ENCODE measurements around the gene COQ5. TPM values are rescaled to one million over a fixed set of nuclear protein-coding genes. Genes with fewer than 3 reads are reported as not detected.

COQ5 gene
- total RNA-seq, 3 donors from 2014 or later (not counting 1 experiment from before 2014, with no cell fraction given) = 11.4 to 17.1 (median 14.6) TPM

DNA sequence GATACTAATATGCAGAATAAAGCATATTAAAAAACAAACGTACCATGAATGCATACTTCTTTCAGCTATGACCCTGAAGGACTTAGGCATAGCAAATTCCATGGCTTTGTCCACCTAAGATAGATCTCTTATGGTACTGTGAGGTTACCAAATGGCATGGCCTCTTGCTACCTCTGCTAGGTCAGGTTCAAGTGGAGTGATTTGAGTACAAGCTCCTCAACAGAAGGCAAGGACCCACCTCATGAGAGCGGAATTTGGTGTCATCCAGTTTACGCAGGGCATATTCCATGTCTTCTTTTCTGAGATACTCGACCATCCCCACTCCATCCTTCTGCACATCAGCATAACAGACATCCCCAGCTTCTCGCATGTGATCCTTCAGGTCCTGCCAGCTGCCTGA lies 65.2 kb downstream of the COQ5 start:
- ATAC-seq (no peak), DNase-seq (no peak)
- H3K4me3 Mint-ChIP-seq = no peak overlapping the region
- 93% methylated on average over 5 of the region's 5 CpGs for WGBS (ENCODE audit: insufficient coverage)
- H3K9me3 ChIP-seq (ENCODE audit: control insufficient read depth, insufficient read depth, low read length) = no peaks in the 10 kb centered on the region
- H3K36me3 Mint-ChIP-seq = peaks cover 14% of the 10 kb centered on the region
- H3K36me3 ChIP-seq (ENCODE audit: control insufficient read depth, insufficient read depth, low read length) = peaks cover 73% of the 10 kb centered on the region
- H3K27me3 Mint-ChIP-seq (ENCODE audit: low read depth in 2 of 2) = no peaks in the 10 kb centered on the region
- TF ChIP-seq, protein P1, sequence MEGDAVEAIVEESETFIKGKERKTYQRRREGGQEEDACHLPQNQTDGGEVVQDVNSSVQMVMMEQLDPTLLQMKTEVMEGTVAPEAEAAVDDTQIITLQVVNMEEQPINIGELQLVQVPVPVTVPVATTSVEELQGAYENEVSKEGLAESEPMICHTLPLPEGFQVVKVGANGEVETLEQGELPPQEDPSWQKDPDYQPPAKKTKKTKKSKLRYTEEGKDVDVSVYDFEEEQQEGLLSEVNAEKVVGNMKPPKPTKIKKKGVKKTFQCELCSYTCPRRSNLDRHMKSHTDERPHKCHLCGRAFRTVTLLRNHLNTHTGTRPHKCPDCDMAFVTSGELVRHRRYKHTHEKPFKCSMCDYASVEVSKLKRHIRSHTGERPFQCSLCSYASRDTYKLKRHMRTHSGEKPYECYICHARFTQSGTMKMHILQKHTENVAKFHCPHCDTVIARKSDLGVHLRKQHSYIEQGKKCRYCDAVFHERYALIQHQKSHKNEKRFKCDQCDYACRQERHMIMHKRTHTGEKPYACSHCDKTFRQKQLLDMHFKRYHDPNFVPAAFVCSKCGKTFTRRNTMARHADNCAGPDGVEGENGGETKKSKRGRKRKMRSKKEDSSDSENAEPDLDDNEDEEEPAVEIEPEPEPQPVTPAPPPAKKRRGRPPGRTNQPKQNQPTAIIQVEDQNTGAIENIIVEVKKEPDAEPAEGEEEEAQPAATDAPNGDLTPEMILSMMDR (IDR thresholded peaks at IDR 0.05) = no peak
- H3K9me3 Mint-ChIP-seq = no peaks in the 10 kb centered on the region
- H3K27me3 ChIP-seq (ENCODE audit: control insufficient read depth, insufficient read depth, low read length) = no peaks in the 10 kb centered on the region
- no peak overlapping the region for H3K4me3 ChIP-seq (ENCODE audit: low read length)
- H3K27ac ChIP-seq (ENCODE audit: low read length) = no peak overlapping the region
- intact Hi-C loops (cut with micrococcal nuclease) = no loop called here
- peak overlapping the region in 1 of 2 donors; percentile 91 for H3K27ac Mint-ChIP-seq
- peaks cover 23% of the 10 kb centered on the region for H3K4me1 ChIP-seq (ENCODE audit: control insufficient read depth, insufficient read depth, low read length)
- H3K4me1 Mint-ChIP-seq = peaks cover 33 to 48% of the 10 kb centered on the region in 2 donors

DNA sequence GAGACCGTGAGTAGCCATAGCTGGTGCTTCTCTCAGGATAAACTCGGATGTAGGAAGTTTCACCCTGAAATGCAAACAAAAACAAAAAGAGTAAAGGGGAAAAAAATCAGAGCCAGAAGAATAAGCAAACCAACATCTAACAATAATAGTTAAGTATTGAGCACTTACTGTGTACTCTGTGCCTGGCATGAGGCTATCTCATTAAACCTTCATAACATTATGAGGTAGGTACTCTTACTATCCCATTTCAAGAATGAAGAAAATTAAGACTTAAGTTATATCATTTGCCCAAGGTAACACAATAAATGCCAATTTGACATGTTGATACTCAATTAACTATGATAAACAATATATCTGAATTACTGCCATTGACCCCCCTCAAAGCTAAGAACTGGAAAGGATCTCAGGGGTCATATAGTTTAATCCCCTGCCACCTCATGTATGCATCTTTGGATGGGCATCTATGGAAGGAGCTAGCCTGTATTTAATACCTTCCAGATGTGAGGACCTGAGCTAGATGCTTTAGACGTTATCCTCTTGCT lies 66.8 kb downstream of the COQ5 start:
- peaks cover 19 to 33% of the 10 kb centered on the region in 2 donors for H3K4me1 Mint-ChIP-seq
- peaks cover 10% of the 10 kb centered on the region for H3K4me1 ChIP-seq (ENCODE audit: control insufficient read depth, insufficient read depth, low read length)
- TF ChIP-seq, protein P1 (IDR thresholded peaks at IDR 0.05) = no peak
- no peak overlapping the region for H3K4me3 ChIP-seq (ENCODE audit: low read length)
- H3K36me3 Mint-ChIP-seq = peaks cover 14% of the 10 kb centered on the region
- peak overlapping the region in 1 of 2 donors; percentile 23 for H3K27ac Mint-ChIP-seq
- H3K36me3 ChIP-seq (ENCODE audit: control insufficient read depth, insufficient read depth, low read length) = peaks cover 77% of the 10 kb centered on the region
- no peak overlapping the region for H3K27ac ChIP-seq (ENCODE audit: low read length)
- no peaks in the 10 kb centered on the region for H3K27me3 Mint-ChIP-seq (ENCODE audit: low read depth in 2 of 2)
- H3K27me3 ChIP-seq (ENCODE audit: control insufficient read depth, insufficient read depth, low read length) = no peaks in the 10 kb centered on the region
- intact Hi-C loops (cut with micrococcal nuclease) = no loop called here
- H3K9me3 ChIP-seq (ENCODE audit: control insufficient read depth, insufficient read depth, low read length) = no peaks in the 10 kb centered on the region
- ATAC-seq = no peak
- H3K9me3 Mint-ChIP-seq = no peaks in the 10 kb centered on the region
- no peak for DNase-seq
- no peak overlapping the region for H3K4me3 Mint-ChIP-seq
- 100% methylated on average over 2 of the region's 3 CpGs for WGBS (ENCODE audit: insufficient coverage)

DNA sequence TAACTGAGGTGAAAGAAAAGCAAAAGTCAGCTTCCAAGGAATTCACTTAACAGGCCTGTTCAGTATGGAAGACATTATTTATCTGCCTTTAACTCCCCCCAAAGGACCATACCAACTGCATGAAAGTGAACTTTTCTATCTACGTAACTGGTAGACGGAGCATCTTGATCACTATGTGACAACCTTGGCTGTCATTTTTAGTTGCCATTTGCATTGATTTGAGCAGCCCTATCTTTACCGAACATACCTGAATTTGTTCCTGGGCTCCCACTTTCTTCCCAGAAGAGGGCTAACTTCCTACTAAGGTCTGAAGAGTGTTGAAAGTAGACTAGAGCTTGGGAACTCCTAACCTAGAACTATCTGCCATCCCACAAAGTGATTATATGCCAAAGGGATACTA lies 68.8 kb downstream of the COQ5 start:
- no peaks in the 10 kb centered on the region for H3K9me3 ChIP-seq (ENCODE audit: control insufficient read depth, insufficient read depth, low read length)
- TF ChIP-seq, protein P1 (IDR thresholded peaks at IDR 0.05) = no peak
- no peaks in the 10 kb centered on the region for H3K4me1 ChIP-seq (ENCODE audit: control insufficient read depth, insufficient read depth, low read length)
- H3K4me3 Mint-ChIP-seq = no peak overlapping the region
- H3K4me3 ChIP-seq (ENCODE audit: low read length) = no peak overlapping the region
- 89% methylated on average over 3 of the region's 3 CpGs for WGBS (ENCODE audit: insufficient coverage)
- H3K27me3 Mint-ChIP-seq (ENCODE audit: low read depth in 2 of 2) = no peaks in the 10 kb centered on the region
- H3K36me3 Mint-ChIP-seq = peaks cover 9% of the 10 kb centered on the region
- no peak for DNase-seq
- peaks cover 80% of the 10 kb centered on the region for H3K36me3 ChIP-seq (ENCODE audit: control insufficient read depth, insufficient read depth, low read length)
- H3K4me1 Mint-ChIP-seq = peaks cover 7 to 13% of the 10 kb centered on the region in 2 donors
- ATAC-seq = no peak
- H3K27ac Mint-ChIP-seq = peak overlapping the region in 1 of 2 donors; percentile 46
- no peaks in the 10 kb centered on the region for H3K9me3 Mint-ChIP-seq
- no peaks in the 10 kb centered on the region for H3K27me3 ChIP-seq (ENCODE audit: control insufficient read depth, insufficient read depth, low read length)
- intact Hi-C loops (cut with micrococcal nuclease) = no loop called here
- H3K27ac ChIP-seq (ENCODE audit: low read length) = no peak overlapping the region

DNA sequence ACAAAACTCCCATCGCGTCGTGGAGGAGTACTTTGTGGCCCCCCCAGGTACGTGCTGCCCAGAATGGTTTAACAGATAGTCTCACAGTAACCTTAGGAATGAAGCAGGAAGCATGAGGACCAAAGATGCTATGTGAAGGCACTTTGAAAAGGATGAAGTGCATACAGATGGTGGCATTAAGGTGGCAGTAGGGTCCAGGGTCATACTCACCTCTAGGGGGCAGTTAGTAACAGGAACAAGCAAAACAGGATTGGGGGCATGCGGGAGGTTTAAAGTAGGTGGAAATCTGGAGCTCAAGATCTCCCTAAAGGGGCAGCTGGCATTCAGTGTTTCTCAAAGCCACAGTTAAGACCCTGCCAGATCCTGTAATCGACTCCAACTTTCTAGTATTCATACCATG lies 71.8 kb downstream of the COQ5 start:
- Histone ChIP-seq H3K4me3 (ENCODE audit: low read length) (no peak overlapping the region), H3K4me1 (ENCODE audit: control insufficient read depth, insufficient read depth, low read length) (no peaks in the 10 kb centered on the region), H3K36me3 (ENCODE audit: control insufficient read depth, insufficient read depth, low read length) (peaks cover 50% of the 10 kb centered on the region), H3K9me3 (ENCODE audit: control insufficient read depth, insufficient read depth, low read length) (no peaks in the 10 kb centered on the region), H3K27ac (ENCODE audit: low read length) (no peak overlapping the region), H3K27me3 (ENCODE audit: control insufficient read depth, insufficient read depth, low read length) (no peaks in the 10 kb centered on the region)
- H3K36me3 Mint-ChIP-seq = no peaks in the 10 kb centered on the region
- H3K4me3 Mint-ChIP-seq = no peak overlapping the region
- ATAC-seq (peak in 2 of 3 donors; percentile 40 to 47), DNase-seq (peak in 1 of 2 donors; percentile 40)
- TF ChIP-seq, protein P1 (IDR thresholded peaks at IDR 0.05) = no peak
- H3K4me1 Mint-ChIP-seq = peaks cover 0 to 5% of the 10 kb centered on the region in 2 donors
- WGBS (ENCODE audit: insufficient coverage) = 96% methylated on average over 6 of the region's 6 CpGs
- intact Hi-C loops (cut with micrococcal nuclease) = no loop called here
- no peaks in the 10 kb centered on the region for H3K9me3 Mint-ChIP-seq
- no peaks in the 10 kb centered on the region for H3K27me3 Mint-ChIP-seq (ENCODE audit: low read depth in 2 of 2)
- H3K27ac Mint-ChIP-seq = peak overlapping the region; percentile 15 to 30

Measured in natural killer cell (primary cell).